Osteoblast (primary cell): ENCODE results near the gene ZNF19. TPM values are rescaled to one million over a fixed set of nuclear protein-coding genes. Genes with fewer than 3 reads are reported as not detected.
A peak's percentile ranks its signal among the peaks of the same experiment; 100 is the strongest.

Source experiments
- DNase-seq: peaks from one replicate; pipeline ENCODE4 v3.0.0; 2011; ENCODE audit warnings: low spot score, mixed read lengths; ENCODE audit not compliant: insufficient read length; ENCODE audit errors: missing footprints
- H2AFZ ChIP-seq: 2 replicates; pipeline ENCODE4 v1.6.0; 2011; ENCODE audit warnings: mild to moderate bottlenecking, low read length
- H3K27ac ChIP-seq: 2 replicates; pipeline ENCODE4 v1.5.1; 2011; ENCODE audit warnings: mild to moderate bottlenecking, low read depth, low read length, moderate library complexity
- H3K27me3 ChIP-seq: 2 replicates; pipeline ENCODE4 v1.6.0; 2012; ENCODE audit warnings: mild to moderate bottlenecking, control low read depth, inconsistent platforms, low read length, moderate library complexity; ENCODE audit not compliant: insufficient read depth
- H3K36me3 ChIP-seq: 2 replicates; pipeline ENCODE4 v1.5.1; 2011; ENCODE audit warnings: mild to moderate bottlenecking, low read length, control low read depth, moderate library complexity; ENCODE audit not compliant: insufficient read depth
- H3K4me1 ChIP-seq: 2 replicates; pipeline ENCODE4 v1.5.1; 2011; ENCODE audit warnings: mild to moderate bottlenecking, low read length, control low read depth, moderate library complexity; ENCODE audit not compliant: insufficient read depth
- H3K4me2 ChIP-seq: 2 replicates; pipeline ENCODE4 v1.6.0; 2011; ENCODE audit warnings: mild to moderate bottlenecking, low read length; ENCODE audit not compliant: insufficient read depth
- H3K4me3 ChIP-seq: fragments of 200-600 bp; sonication (generic); 3 replicates; pipeline ENCODE4 v1.5.1; 2012; ENCODE audit warnings: mild to moderate bottlenecking, low read length, inconsistent platforms; ENCODE audit not compliant: insufficient read depth
- H3K79me2 ChIP-seq: 2 replicates; pipeline ENCODE4 v1.6.0; 2012; ENCODE audit warnings: mild to moderate bottlenecking, low read length, control low read depth, inconsistent platforms; ENCODE audit not compliant: insufficient read depth
- H3K9me3 ChIP-seq: 2 replicates; pipeline ENCODE4 v1.5.1; 2011; ENCODE audit warnings: low read depth, low read length, control low read depth
- H4K20me1 ChIP-seq: 2 replicates; pipeline ENCODE4 v1.6.0; 2012; ENCODE audit warnings: mild to moderate bottlenecking, low read length, control low read depth; ENCODE audit not compliant: insufficient read depth
- total RNA-seq: library from RNA; depleted of rRNA; stranded (reverse); fragments of >200 nt; gene quantifications from 2 replicates; pipeline ENCODE4 v1.2.3, GENCODE V29; 2012
- TF ChIP-seq, protein P1 (sequence below): IDR thresholded peaks from 2 replicates; pipeline ENCODE4 v1.5.1; 2011; ENCODE audit warnings: mild to moderate bottlenecking, low read depth, low read length, moderate library complexity; ENCODE audit errors: extremely low read depth

Gene ZNF19
- total RNA-seq, 1 donor: 6.5 TPM

DNA sequence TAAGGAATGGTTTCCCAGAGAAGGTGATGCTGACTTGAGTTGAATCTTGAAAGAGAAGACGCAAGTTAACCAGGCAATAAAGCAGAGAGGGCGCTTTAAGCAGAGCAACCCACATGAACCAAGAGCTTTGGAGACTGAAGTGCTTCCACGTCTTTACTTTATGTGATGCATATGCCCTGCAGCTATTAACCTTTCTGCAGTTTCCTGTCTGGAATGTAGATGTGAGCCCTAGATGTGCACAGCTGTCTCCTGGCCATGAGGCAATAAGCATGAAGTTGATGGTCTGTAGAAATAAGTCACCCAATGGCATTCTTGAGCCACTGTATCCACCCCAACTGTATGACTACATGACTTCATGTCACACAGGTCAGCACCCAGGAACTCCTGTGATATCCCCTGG, 31.4 kb upstream of the ZNF19 start:
- Histone ChIP-seq H2AFZ (no peak overlapping the region), H3K4me2 (no peak overlapping the region), H3K79me2 (no peaks in the 10 kb centered on the region), H4K20me1 (no peaks in the 10 kb centered on the region), H3K27me3 (peaks cover 16% of the 10 kb centered on the region), H3K4me1 (peaks cover 7% of the 10 kb centered on the region), H3K36me3 (no peaks in the 10 kb centered on the region), H3K4me3 (no peak overlapping the region), H3K27ac (no peak overlapping the region), H3K9me3 (no peaks in the 10 kb centered on the region)
- TF ChIP-seq, protein P1, sequence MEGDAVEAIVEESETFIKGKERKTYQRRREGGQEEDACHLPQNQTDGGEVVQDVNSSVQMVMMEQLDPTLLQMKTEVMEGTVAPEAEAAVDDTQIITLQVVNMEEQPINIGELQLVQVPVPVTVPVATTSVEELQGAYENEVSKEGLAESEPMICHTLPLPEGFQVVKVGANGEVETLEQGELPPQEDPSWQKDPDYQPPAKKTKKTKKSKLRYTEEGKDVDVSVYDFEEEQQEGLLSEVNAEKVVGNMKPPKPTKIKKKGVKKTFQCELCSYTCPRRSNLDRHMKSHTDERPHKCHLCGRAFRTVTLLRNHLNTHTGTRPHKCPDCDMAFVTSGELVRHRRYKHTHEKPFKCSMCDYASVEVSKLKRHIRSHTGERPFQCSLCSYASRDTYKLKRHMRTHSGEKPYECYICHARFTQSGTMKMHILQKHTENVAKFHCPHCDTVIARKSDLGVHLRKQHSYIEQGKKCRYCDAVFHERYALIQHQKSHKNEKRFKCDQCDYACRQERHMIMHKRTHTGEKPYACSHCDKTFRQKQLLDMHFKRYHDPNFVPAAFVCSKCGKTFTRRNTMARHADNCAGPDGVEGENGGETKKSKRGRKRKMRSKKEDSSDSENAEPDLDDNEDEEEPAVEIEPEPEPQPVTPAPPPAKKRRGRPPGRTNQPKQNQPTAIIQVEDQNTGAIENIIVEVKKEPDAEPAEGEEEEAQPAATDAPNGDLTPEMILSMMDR: no peak
- no peak for DNase-seq

DNA sequence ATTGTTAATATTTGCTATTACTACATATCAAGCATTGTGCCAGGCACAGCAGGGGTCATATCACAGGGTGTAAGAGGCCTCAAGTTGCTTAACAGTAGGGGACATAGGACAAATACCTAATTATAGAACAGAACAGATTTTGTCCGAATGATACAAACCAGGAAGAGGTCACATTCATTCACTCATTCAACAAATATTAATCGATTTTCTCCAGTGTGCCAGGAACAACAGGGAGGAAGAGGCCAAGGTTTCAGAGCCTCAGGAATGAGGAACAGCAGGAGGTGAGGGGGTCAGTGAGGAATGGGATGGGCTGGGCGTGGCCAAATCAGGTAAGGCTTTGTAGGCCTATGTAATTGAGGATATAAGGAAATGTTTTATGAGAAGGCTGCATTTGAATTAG, 25.9 kb upstream of the ZNF19 start:
- no peaks in the 10 kb centered on the region for H3K9me3 ChIP-seq
- H3K79me2 ChIP-seq: no peaks in the 10 kb centered on the region
- TF ChIP-seq, protein P1: no peak

DNA sequence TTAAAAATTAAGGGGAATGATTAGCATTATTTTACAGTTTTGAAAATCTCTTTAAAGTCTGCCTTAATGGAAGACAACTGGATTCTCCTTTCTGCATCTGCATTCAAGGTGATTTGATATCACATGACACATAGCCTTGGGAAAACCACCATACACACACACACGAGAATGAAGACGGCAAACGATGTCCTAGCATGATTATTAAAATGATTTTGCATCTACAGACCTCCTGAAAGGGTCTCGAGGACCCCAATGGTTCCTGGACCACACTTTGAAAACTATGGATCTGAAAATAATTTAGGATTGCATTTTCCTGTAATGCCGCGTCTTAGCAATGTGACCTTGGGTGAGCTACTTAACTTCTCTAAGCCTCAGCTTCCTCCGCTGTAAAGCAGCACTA, 25.4 kb upstream of the ZNF19 start:
- Histone ChIP-seq H4K20me1 (no peaks in the 10 kb centered on the region), H3K4me2 (no peak overlapping the region), H3K36me3 (no peaks in the 10 kb centered on the region), H3K4me1 (no peaks in the 10 kb centered on the region), H3K27me3 (peaks cover 4% of the 10 kb centered on the region), H2AFZ (no peak overlapping the region), H3K27ac (no peak overlapping the region), H3K79me2 (no peaks in the 10 kb centered on the region), H3K4me3 (no peak overlapping the region), H3K9me3 (no peaks in the 10 kb centered on the region)
- TF ChIP-seq, protein P1: no peak
- peak; percentile 75 for DNase-seq

More for the DNA sequence above, 25.9 kb upstream of the ZNF19 start:
- no peak for DNase-seq
- H3K27ac ChIP-seq: no peak overlapping the region
- no peak overlapping the region for H3K4me2 ChIP-seq
- no peaks in the 10 kb centered on the region for H3K36me3 ChIP-seq
- no peak overlapping the region for H3K4me3 ChIP-seq
- no peaks in the 10 kb centered on the region for H4K20me1 ChIP-seq
- no peaks in the 10 kb centered on the region for H3K4me1 ChIP-seq
- no peak overlapping the region for H2AFZ ChIP-seq
- peaks cover 4% of the 10 kb centered on the region for H3K27me3 ChIP-seq

DNA sequence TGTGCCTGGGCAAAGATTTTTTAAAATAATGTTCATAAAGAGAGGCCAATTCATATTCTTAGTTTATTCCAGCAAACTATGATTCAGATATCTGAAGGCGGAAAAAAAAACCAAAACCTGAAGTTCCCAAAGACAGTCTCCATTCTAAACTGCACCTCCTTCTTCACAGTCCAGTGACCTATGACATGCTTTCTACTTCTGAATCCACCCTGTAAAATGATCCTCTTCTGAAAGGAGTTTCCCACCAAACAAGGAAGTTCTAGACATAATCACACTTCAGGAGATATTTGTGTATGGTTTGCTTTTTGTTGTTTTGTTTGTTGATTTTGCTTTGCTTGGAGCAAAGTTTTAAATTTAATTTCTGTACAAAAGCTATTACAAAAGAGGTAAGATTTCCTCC, 24.2 kb upstream of the ZNF19 start:
- no peaks in the 10 kb centered on the region for H3K4me1 ChIP-seq
- H2AFZ ChIP-seq: no peak overlapping the region
- H3K9me3 ChIP-seq: no peaks in the 10 kb centered on the region
- DNase-seq: no peak
- no peaks in the 10 kb centered on the region for H3K36me3 ChIP-seq
- no peak overlapping the region for H3K4me2 ChIP-seq
- H3K4me3 ChIP-seq: no peak overlapping the region
- no peaks in the 10 kb centered on the region for H3K79me2 ChIP-seq
- peaks cover 4% of the 10 kb centered on the region for H3K27me3 ChIP-seq
- no peak overlapping the region for H3K27ac ChIP-seq
- no peaks in the 10 kb centered on the region for H4K20me1 ChIP-seq
- TF ChIP-seq, protein P1: no peak
